Activated naive CD8-positive, alpha-beta T cell treated with anti-CD3 and anti-CD28 coated beads, Interleukin-2, amount 10 ng/mL, durations not matched to agents 7 days and 5 days (primary cell): Measurements from ENCODE around the gene KIRREL3. TPM values are rescaled to one million over a fixed set of nuclear protein-coding genes. Genes with fewer than 3 reads are reported as not detected.

Experiments used
- ATAC-seq: fragments of 150-1000 bp; cut with Tn5 transposase; one replicate; pipeline ENCODE4 v1.10.0; 2021; ENCODE audit warnings: low read depth, moderate library complexity
- POLR2A ChIA-PET: fragments of 350-600 bp; sonication (Branson Sonifier 250); formaldehyde crosslinking; loops from one replicate; lab custom pipeline; 2021; ENCODE audit warnings: antibody characterized with exemption; lab: Charles Lee
- DNase-seq: peaks from one replicate; pipeline ENCODE4 v3.0.0; 2021
- H3K27ac Mint-ChIP-seq: one replicate; pipeline ENCODE4 v1.8.0; 2022; ENCODE audit warnings: mild to moderate bottlenecking, mixed read lengths
- H3K27me3 Mint-ChIP-seq: one replicate; pipeline ENCODE4 v1.8.0; 2022; ENCODE audit warnings: mild to moderate bottlenecking, moderate library complexity, mixed read lengths
- H3K36me3 Mint-ChIP-seq: one replicate; pipeline ENCODE4 v1.8.0; 2021; ENCODE audit warnings: mild to moderate bottlenecking, mixed read lengths
- H3K4me1 Mint-ChIP-seq: one replicate; pipeline ENCODE4 v1.8.0; 2021; ENCODE audit warnings: mixed read lengths
- H3K4me3 Mint-ChIP-seq: one replicate; pipeline ENCODE4 v1.8.0; 2022; ENCODE audit warnings: mild to moderate bottlenecking, moderate library complexity, mixed read lengths
- H3K9me3 Mint-ChIP-seq: one replicate; pipeline ENCODE4 v1.8.0; 2021; ENCODE audit warnings: mixed read lengths
- total RNA-seq, 2 experiments: library from RNA; stranded (reverse); gene quantifications; one replicate each; pipeline ENCODE4 v1.2.3, GENCODE V29; 2021

The KIRREL3 gene
- total RNA-seq, 2 experiments from 2014 or later: not detected

DNA sequence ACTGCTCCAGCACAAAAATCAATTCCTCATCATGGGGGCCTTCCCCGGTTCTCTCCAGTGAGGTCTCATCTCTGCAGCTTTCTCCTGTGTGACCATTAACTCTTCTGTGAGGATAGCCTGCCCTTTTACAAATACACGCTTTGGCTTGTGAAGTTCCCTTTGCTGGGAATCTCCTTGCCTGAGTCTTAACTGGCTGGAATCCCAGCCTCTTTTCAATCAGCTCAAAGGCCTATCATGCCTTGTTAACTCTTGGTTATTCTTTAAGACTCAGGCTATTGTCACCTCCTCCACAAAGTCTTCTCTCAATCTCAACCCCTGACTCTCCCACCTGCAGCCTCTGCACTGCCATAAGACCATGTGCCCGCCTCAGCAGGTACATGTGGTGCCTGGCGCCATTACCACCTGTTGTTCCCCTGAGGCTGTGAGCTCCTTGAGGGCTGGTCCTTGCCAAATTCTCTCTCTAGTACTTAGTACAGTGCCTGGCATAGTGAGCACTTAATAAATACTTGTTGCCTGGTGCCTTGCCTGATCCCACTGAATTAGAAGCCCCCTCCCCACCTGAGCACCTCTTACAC is 516.9 kb downstream of the KIRREL3 start:
- H3K4me1 Mint-ChIP-seq: peaks cover 9% of the 10 kb centered on the region
- H3K27me3 Mint-ChIP-seq: no peaks in the 10 kb centered on the region
- no peak overlapping the region for H3K4me3 Mint-ChIP-seq
- no peaks in the 10 kb centered on the region for H3K36me3 Mint-ChIP-seq
- POLR2A ChIA-PET: no interaction called here
- H3K9me3 Mint-ChIP-seq: no peaks in the 10 kb centered on the region
- H3K27ac Mint-ChIP-seq: no peak overlapping the region
- DNase-seq (no peak), ATAC-seq (no peak)

DNA sequence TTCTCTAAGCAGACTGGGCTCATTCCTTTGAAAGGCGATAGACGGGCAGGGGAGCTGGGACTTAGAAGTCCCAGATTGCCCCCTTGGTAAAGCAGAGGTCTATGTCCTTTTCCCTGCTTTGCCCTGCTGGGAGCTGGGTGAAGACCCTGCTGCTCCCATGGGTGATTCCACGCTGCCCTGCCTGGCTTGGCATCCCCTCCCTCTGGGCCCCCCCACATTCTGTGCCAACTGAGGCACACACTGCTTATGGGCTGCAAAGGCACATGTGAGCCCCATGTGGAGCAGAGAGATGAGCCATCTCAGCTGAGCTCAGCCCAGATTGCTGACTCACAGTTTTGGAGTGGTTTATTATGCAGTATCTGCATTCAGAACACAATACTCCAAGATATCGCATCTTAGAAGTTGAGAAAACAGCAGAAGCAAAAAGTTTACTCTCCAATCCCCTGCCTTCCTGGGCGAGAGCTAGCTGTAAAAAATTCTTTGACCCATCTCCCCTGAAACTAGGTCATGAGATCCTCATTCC is 517.9 kb downstream of the KIRREL3 start:
- POLR2A ChIA-PET: no interaction called here
- no peaks in the 10 kb centered on the region for H3K36me3 Mint-ChIP-seq
- peaks cover 14% of the 10 kb centered on the region for H3K4me1 Mint-ChIP-seq
- ATAC-seq (no peak), DNase-seq (no peak)
- H3K27me3 Mint-ChIP-seq: no peaks in the 10 kb centered on the region
- no peaks in the 10 kb centered on the region for H3K9me3 Mint-ChIP-seq
- H3K4me3 Mint-ChIP-seq: no peak overlapping the region
- H3K27ac Mint-ChIP-seq: no peak overlapping the region

- Mint-ChIP-seq H3K9me3 (no peaks in the 10 kb centered on the region), H3K27me3 (no peaks in the 10 kb centered on the region), H3K4me1 (peaks cover 15% of the 10 kb centered on the region), H3K36me3 (no peaks in the 10 kb centered on the region), H3K27ac (no peak overlapping the region), H3K4me3 (no peak overlapping the region)
- ATAC-seq: no peak
- POLR2A ChIA-PET: interaction anchor here (1.0 to 1.7 kb wide), 6 partner anchors 13 to 1572 kb away, joined by 3 to 6 read pairs (median 4); no protein-coding TSS in a partner anchor
- no peak for DNase-seq
These were observed 519.3 kb downstream of the KIRREL3 start for GRCh38 chr11:126481303-126481680.

GRCh38 chr11:126480410-126481302 is 519.9 kb downstream of the KIRREL3 start:
- Mint-ChIP-seq H3K36me3 (no peaks in the 10 kb centered on the region), H3K9me3 (no peaks in the 10 kb centered on the region), H3K27me3 (no peaks in the 10 kb centered on the region), H3K4me1 (peaks cover 15% of the 10 kb centered on the region), H3K27ac (peak overlapping the region; percentile 86), H3K4me3 (peak overlapping the region; percentile 67)
- DNase-seq (peak; percentile 68), ATAC-seq (peak; percentile 60)
- POLR2A ChIA-PET: interaction anchor here (0.6 to 1.7 kb wide), 7 partner anchors 12 to 1573 kb away, joined by 3 to 6 read pairs (median 4); no protein-coding TSS in a partner anchor

GRCh38 chr11:126480015-126480409 is 520.6 kb downstream of the KIRREL3 start:
- POLR2A ChIA-PET: interaction anchor here (1.0 to 1.7 kb wide), 5 partner anchors 12 to 1574 kb away, joined by 3 to 6 read pairs (median 5); no protein-coding TSS in a partner anchor
- H3K27me3 Mint-ChIP-seq: no peaks in the 10 kb centered on the region
- peaks cover 15% of the 10 kb centered on the region for H3K4me1 Mint-ChIP-seq
- DNase-seq (no peak), ATAC-seq (no peak)
- no peak overlapping the region for H3K27ac Mint-ChIP-seq
- no peaks in the 10 kb centered on the region for H3K9me3 Mint-ChIP-seq
- no peaks in the 10 kb centered on the region for H3K36me3 Mint-ChIP-seq
- no peak overlapping the region for H3K4me3 Mint-ChIP-seq

DNA sequence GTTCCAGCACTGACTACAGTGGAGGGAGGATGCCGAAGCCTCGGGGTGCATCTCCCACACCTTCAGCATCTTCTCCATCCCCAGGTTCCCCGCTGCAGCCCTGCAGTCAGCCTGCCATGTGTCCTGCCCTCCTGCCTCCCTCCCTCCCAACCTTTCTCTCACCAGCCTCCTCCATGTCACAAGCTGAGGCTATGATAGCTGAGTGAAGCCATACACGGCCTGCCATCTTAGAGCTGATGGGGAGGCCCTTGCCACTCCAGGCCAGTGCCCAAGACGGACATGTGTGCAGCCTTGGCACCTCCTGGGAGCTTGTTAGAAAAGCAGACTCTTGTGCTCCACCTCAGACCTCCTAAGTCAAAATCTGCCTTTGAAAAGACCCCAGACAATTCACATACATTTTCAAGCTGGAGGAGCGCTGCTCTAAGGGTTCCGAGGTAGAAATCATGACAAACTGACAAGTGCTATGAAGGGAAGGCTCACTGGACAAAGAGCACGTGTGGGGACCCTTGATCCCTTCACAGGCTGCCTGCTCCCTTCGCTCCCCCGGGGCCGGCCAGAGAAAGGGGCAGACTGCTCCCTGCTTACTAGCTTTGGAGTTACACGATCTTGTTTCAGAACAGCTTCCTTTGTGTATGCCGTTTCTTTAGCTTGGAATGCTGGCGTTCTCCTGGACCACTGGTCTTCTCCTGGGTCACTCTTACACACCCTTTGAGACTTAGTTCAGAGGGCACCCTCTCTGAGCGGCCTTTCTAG is 521.2 kb downstream of the KIRREL3 start:
- no peak for DNase-seq
- Mint-ChIP-seq H3K27me3 (no peaks in the 10 kb centered on the region), H3K4me1 (peaks cover 15% of the 10 kb centered on the region), H3K4me3 (no peak overlapping the region), H3K9me3 (no peaks in the 10 kb centered on the region), H3K27ac (no peak overlapping the region), H3K36me3 (no peaks in the 10 kb centered on the region)
- POLR2A ChIA-PET: interaction anchor here (1.7 kb wide), 1 partner anchor 169 kb away, joined by 6 read pairs; no protein-coding TSS in a partner anchor
- ATAC-seq: no peak

DNA sequence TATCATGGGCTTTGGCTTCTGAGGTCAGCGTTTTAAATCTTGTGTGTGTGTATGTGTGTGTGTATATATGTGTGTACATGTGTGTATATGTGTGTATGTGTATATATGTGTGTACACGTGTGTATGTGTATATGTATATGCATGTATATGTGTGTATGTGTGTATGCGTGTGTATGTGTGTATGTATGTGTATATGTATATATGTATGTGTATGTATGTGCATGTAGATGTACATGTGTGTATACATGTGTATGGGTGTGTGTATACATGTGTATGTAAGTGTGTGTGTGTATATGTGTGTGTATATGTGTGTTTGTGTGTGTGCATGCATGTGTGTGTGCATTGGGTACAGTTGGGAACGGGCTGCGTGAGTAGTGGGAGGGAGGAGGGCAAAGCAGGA is 522.1 kb downstream of the KIRREL3 start:
- Mint-ChIP-seq H3K4me3 (no peak overlapping the region), H3K36me3 (no peaks in the 10 kb centered on the region), H3K9me3 (no peaks in the 10 kb centered on the region), H3K27me3 (no peaks in the 10 kb centered on the region), H3K27ac (no peak overlapping the region), H3K4me1 (peaks cover 15% of the 10 kb centered on the region)
- ATAC-seq: no peak
- POLR2A ChIA-PET: interaction anchor here (1.0 to 1.3 kb wide), 2 partner anchors 10 to 174 kb away, joined by 3 read pairs; partner anchors contain the start of gene DCPS
- no peak for DNase-seq

DNA sequence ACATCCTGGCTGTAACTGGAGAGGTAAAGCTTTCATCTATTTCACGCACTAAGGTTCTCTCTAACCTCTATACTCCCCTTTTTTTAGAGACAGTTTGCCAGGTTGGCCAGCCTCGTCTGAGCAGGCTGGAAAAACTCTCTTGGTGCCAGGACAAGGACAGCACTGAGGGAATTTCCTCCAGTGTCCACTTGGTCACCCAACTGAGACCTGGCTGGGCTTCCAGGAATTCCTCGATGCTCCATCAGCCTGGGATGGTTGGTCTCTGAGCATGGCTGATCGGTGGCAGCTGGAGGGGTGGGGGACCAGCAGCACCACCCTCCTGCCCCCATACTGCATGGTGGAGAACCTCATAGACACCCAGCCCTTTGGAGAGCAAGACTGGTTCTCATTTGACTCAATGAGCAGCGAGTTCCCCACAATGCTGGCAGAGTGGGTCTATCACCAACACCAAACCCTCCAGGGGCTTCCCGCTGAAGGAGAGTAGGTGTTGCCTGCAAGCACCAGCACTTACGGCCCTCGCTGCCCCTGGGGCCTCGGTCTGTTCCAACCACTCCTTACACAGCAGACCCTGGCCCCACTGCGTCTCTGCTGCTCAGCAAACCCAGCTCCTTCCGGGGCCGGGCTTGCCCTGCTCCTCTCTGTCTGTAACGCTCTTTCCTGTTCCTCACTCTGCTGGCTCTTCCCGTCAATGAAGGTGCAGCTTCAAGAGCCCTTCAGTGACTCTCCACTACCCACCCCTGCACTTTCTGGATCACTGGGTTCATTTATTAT is 522.9 kb downstream of the KIRREL3 start:
- peak; percentile 38 for DNase-seq
- peak; percentile 71 for ATAC-seq
- Mint-ChIP-seq H3K36me3 (no peaks in the 10 kb centered on the region), H3K27ac (peak overlapping the region; percentile 88), H3K4me1 (peaks cover 15% of the 10 kb centered on the region), H3K9me3 (no peaks in the 10 kb centered on the region), H3K27me3 (no peaks in the 10 kb centered on the region), H3K4me3 (peak overlapping the region; percentile 52)
- POLR2A ChIA-PET: interaction anchor here (1.0 to 1.3 kb wide), 2 partner anchors 9 to 174 kb away, joined by 3 read pairs; partner anchors contain the start of gene DCPS

- no peak overlapping the region for H3K27ac Mint-ChIP-seq
- ATAC-seq (no peak), DNase-seq (no peak)
- H3K4me3 Mint-ChIP-seq: no peak overlapping the region
- POLR2A ChIA-PET: interaction anchor here (1.3 kb wide), 1 partner anchor 173 kb away, joined by 3 read pairs; the partner anchor contains the start of gene DCPS
- no peaks in the 10 kb centered on the region for H3K27me3 Mint-ChIP-seq
- no peaks in the 10 kb centered on the region for H3K9me3 Mint-ChIP-seq
- H3K4me1 Mint-ChIP-seq: peaks cover 15% of the 10 kb centered on the region
- no peaks in the 10 kb centered on the region for H3K36me3 Mint-ChIP-seq
These were observed 523.6 kb downstream of the KIRREL3 start for GRCh38 chr11:126476977-126477376.

DNA sequence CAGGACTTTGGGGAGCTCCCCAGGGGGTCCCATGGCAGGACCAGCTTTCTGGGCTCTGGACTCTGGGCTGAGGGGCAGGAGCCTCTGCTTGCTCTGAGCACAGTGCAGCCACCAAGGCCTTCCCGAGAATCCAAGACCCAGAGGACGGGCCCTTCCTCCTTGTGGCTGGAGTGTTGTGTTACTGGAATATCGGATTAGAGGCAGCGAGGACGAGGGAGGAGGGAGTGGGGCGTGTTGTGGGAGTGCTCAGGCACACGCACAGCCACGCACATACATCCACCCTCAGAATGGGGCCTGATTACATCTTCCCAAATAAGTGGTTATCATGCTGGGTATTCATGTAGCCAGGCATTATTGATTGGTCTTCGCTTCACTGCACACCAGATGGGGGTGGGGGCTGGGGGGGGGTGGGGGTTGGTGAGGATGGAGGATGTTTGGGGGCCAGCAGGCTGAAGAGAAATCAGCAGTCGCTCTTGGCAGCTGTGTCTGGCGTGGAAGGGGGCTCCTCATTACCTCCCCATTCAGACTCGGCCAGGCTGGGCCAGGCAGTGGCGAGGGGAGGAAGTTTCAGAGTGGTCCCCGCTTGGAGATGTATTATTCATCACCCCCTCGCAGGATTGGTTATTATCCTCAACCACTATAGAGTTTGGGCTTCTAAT is 524.2 kb downstream of the KIRREL3 start:
- Mint-ChIP-seq H3K36me3 (no peaks in the 10 kb centered on the region), H3K27me3 (no peaks in the 10 kb centered on the region), H3K9me3 (no peaks in the 10 kb centered on the region), H3K4me3 (no peak overlapping the region), H3K27ac (no peak overlapping the region), H3K4me1 (peaks cover 15% of the 10 kb centered on the region)
- ATAC-seq (no peak), DNase-seq (no peak)
- POLR2A ChIA-PET: no interaction called here

DNA sequence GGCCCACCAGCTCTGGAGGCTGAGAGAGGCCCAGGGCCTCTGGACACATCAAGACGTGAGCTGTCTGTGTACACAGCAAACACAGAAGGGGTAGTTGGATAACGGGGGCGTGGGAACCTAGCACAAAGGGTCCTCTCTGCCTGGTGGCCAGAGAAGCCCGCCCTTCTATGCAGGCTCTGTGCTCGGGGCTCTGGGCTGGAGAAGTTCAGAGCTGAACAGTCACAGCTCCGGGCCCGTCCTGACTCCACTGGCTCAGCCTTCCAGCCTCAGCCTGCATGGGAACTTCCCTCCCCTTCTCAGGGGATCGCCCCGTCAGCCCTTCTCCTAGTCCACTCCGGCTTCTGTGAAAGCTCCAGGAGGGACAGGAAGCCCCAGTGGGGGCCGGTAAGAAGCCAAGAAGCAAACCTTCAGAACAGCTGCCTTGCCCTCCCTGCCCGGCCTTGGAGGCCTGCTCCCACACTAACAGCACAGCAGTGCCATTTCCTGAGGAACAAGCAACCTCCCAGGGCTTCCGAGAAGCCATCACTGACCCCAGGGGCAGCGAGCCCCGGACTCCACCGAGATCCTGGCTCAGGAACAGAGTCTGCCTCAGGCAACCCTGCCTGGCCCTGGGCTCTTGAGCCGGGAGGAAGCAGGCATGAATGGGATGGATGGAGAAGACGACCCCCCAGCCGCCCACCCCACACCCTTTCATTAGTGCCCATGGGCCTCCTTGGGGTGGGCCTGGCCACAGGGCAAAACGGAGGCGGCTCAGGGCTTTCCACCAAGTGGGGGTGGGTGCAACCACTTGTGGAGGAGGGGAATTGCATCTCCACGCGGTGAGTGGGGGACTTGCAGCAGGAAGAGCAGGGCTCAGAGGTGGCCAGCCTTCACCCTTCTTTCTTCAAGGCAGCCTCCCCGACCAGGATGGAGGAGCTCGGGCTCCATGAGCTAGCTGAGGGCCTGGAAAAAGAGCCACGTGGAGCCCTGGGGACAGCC is 525.3 kb downstream of the KIRREL3 start:
- Mint-ChIP-seq H3K4me3 (no peak overlapping the region), H3K4me1 (peaks cover 10% of the 10 kb centered on the region), H3K9me3 (no peaks in the 10 kb centered on the region), H3K36me3 (no peaks in the 10 kb centered on the region), H3K27ac (no peak overlapping the region), H3K27me3 (no peaks in the 10 kb centered on the region)
- POLR2A ChIA-PET: no interaction called here
- ATAC-seq (no peak), DNase-seq (no peak)
